NCI-H1930 (cell line): Measurements from ENCODE around the gene MPRIP.

ENCODE experiments used
- DNase-seq, 2 experiments: peaks; one replicate each; lab custom pipeline; 2025; lab: John Stamatoyannopoulos, UW

The MPRIP gene

DNA sequence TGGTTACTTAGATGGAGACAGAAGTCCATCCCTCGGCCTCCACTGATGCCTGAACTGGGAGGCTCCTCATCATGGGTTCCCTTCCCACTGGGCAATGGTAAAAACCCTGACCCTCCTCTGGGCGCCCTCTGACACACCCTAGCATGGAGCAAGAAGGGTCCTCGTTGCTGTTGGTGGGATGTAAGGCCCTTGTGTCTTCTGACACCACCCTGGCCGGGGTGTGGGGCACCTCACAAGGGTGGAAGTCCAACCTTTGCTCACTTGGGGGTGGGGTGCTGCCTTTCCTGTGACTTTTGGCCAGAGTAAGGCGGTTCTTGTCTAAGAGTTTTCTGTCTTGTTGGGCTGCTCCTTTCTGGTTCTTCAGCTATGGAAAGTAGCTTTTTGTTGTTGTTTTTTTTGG is 28.7 kb downstream of the MPRIP start:
- no peak for DNase-seq

- no peak for DNase-seq
Observed at GRCh38 chr17:17071531-17072360, 29.5 kb downstream of the MPRIP start.

DNA sequence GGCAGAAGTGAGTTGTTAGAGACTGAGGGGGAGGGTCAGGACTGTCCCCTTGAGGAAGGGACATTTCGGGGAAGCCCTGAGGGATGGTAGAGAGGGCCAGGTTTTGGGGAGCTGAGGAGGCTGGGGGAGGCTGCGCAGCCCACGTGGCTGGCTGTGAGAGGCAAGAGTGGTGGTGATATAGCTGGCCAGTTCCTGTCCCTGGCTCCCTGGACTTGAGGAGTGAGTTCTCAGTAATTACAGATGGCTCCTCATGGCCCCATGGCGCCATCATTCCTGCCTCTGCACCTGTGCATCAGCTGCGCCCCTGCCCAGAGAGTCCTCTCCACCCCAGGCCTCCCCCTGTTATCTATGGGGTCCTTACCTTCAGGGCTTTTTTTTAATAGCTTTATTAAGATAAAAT is 30.3 kb downstream of the MPRIP start:
- no peak for DNase-seq

DNA sequence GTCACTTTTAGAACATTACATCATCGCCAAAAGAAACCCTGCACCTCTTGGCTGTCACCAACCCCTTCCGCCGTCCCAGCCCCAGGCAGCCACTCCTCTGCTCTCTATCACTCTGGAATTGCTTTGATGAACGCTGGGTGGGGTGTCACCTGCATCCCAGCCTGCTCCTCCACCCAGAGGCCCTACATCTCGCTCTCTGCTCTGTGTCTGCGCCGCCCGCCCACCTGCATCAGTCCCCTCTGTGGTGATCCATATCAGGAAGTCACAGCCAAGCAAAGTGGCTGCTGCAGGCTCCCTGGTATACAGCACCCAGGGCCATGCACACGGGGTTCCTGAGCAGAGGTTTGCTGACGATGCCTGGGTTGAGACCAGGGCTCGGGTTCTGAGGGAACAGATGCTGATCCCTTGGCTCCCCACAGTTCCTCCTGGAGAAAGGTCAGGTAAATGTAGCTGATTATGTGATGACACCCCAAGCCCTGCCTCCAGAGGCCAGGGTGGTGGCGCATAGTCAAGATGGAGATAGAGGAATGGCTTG is 30.8 kb downstream of the MPRIP start:
- no peak for DNase-seq

DNA sequence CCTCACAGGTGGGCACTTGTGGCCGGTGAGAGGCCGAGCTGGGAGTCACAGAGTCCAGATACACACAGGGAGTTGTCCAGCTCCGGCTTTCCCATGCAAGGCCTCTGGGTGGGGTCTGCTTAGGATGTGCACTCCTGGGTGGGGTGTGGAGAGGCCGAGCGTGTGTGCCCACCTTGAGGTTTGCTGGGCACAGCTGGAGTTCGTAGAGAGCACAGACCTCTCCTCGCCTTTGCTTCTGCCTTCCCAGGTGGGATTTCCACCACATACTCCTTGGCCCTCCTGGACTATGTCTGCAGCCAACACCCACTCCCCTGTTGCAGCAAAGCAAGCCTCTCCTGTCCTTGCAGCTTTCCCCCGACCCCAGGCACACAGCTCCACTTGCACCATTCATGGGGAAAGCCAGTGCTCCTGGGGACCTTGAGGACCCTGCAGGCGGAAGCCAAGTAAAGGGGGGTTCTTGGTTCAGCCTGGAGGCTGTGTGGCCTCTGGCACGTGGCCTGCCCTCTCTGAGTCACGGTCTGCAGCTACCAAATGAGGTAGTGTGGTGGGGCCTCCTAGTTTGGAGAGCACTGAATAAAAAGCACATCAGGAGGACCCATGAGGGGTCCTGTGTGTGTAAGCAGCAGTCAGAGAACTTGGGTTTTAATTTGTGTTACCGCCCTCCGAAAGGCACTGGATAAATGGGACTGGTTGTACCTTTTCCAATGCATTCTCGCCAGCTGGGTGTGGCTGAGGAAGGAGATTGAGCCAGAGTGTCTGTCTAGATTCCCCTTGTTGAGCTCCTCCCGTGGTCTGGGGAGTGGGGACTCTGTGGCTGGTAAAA is 31.5 kb downstream of the MPRIP start:
- no peak for DNase-seq

- DNase-seq: no peak
Observed at GRCh38 chr17:17075125-17075781, 33.0 kb downstream of the MPRIP start.

DNA sequence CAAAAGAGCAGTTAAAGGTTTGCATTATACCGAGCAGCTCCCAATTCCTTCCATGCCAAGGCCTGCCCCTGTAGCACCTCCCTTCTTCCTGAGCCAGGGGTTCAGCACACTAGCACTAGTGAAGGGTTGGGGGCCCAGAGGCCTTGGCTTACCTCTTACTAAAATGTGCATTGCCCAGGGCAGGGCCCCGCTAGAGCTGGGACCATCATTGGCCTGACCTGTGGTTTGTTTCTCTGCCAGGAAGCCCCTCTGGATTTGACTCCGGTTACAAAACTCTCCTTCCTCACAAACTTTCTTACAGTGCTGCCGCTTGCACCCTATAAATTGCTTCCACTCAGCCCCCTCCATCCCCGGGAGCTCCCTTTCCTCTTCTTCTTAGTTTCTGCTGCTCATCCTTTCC is 33.8 kb downstream of the MPRIP start:
- no peak for DNase-seq

DNA sequence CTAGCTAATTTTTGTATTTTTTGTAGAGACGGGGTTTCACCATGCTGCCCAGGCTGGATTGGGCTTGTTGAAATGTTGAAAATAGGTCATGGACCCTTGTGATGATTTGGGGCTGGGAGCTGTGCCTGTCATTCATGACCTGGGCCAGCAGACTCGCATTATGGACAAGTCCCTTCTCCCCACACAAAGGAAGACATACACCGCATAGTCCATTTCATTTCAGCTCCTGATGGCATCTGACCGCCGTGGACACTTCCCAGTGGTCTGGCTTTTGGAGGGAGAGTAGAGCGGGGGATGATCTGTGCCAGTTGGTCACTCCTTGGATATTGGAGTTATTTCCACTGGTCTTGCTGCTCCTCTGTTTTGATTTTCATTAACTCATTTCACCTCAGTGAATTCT is 34.8 kb downstream of the MPRIP start:
- DNase-seq: no peak

DNA sequence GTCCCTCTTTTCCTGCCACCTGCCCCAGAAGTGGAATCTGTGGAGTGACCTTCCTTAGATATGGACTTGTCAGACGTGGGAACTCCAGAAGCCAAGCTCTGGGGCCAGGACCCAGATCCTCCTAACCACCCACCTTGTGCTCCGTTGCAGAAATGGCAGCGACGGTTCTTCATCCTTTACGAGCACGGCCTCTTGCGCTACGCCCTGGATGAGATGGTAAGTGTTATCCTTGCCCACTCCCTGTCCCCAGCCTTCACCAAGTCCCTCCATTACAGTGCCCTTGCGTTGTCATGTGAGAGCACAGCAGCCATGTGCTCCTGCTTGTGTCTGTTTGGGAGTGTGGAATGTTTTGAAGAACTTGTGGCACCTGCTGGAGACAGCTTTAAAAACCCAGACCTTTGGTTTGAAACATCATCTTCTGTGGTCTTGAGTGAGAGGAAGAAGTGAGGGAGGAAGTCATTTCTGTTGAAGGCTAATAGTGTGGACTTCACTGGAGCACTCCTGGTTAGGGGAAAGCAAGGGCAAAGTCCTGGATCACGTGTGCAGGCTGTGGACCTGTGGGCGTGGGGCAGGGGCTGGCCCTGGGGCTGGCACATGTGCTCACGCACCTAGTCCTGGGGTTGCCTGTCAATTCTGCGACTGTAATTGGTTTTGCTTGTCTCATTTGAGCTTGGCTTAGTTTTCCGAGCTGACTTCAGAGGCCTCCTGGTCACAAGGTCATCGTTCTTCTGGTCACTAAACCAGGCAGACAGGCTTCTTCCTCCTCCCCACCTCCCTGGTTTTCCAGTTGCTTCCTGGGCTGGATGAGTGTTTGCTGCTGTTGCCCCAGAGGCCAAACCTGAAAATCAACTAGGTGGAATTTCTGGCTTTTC is 35.8 kb downstream of the MPRIP start:
- DNase-seq: no peak

DNA sequence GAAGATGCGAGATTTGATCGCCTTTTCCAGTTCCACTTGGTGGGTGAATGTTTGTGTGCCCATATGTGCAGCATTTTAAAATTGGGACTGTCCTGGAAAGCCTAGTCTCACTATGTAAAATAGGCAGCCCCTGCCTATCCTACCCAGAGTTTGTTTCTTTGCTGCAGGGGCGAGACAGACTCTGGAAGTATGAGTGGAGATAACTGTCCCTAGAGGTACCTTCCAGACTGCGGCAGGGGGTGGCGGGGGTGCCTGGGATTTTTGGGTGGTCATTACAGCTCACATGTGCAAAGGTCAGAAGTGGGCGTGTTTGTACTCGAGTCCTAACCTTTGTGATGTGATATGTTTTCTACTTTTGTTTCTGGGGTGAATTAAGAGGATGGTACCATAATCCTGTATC is 36.6 kb downstream of the MPRIP start:
- DNase-seq: no peak

- no peak for DNase-seq
Observed at GRCh38 chr17:17079336-17079735, 37.1 kb downstream of the MPRIP start.

GRCh38 chr17:17079761-17080160 is 37.5 kb downstream of the MPRIP start:
- no peak for DNase-seq

GRCh38 chr17:17080181-17080631 is 37.9 kb downstream of the MPRIP start:
- no peak for DNase-seq

DNA sequence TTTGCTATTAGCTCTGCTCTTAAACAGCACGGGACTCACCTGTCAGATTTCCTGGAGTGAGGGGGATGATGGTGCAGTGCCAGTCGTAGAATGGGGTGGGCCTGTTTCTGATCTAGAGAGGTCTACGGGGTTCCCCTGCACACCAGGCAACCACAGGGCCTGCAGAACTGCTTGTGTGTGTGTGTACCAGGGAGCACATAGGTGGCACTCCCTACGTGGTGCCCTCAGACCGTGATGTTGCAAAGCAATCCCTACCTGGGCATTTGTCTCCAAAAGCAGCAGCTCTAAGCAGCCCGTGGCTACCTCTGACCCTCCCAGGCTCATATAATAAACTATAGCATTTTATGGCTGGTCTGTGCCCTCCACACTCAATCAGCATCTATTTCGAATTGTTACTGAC is 38.5 kb downstream of the MPRIP start:
- no peak for DNase-seq

DNA sequence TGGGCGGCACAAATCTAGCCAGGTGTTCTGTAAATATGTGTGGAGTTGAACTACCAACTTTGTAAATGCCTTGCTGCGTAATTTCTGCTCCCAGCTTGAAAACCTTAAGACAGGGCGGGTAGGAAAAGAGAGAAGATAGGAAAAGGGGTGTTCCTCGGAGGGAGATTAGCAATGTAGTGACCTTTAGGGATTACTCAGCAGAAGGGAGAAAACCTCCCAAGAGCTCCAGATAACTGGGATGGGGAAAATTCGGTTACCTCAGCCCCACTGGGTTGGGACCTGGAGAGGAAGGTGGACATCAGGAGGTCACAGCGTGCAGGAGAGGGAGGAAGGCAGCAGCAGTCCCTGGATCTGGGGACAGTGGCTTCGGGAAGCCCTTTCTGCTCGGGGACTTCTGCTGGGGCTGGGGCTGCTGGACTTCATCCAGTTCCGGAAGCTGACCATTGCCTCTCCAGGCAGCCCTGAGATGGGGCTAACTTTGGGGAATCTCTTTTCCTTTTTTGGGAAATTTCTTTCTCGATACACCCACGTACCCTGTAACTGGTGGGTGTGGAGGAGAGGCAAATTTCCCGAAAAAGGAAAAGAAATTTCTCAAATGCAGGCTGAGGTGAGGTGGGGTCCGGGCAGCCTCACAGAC is 39.2 kb downstream of the MPRIP start:
- DNase-seq: no peak

- no peak for DNase-seq
Observed at GRCh38 chr17:17082878-17083277, 40.6 kb downstream of the MPRIP start.

- no peak for DNase-seq
Observed at GRCh38 chr17:17084317-17084835, 42.1 kb downstream of the MPRIP start.

DNA sequence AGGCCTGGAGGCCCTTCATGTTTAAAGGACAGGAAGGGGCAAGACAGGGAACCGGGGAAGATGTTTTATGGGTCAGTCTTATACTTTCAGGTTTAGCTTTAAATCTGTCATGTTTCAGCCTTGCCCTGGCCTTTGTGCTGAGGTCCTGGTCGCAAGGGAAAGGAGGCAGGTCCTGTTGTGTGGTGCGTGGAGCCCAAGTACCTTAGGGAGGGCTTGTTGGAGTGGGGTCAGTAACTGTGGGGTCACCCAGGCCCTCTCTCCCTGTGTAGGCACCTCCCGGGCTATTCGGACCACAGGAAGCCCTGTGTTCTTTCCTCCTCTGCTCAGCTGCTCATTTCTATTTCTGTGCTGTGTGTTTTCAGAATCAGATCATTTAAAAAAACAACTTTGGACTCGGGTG is 42.7 kb downstream of the MPRIP start:
- no peak for DNase-seq

- DNase-seq: no peak
Observed at GRCh38 chr17:17086585-17086984, 44.3 kb downstream of the MPRIP start.

DNA sequence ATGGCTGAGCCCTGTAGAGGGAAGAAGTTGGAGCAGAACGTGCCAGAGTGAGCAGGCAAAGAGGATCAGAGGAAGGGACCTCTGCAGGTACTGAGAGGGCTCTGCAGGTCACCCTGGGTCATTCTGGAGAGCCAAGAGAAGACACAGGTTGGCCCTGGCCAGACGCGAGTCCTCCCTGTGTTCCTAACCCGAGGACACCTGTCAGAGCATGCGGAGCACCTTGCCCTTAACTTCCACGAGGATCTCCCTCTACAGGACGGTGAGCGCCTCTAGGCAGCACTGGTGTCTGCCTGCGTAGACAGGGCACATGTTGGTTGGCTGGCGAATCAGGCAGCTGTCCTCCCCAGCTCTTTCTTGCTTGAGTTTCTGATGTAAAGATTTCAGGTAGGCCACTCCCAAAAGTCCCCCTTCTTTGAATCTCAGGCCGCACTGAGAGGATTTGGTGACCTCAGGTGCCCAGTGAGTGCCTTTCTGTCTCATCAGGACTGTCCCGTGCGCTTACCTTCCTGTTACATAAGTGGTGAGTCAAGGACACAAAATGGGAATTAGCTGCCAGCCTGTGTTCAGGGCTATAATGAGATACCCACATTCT is 45.3 kb downstream of the MPRIP start:
- no peak for DNase-seq
